GM23338 (cell line): ENCODE data around the gene COMMD2. TPM values are rescaled to one million over a fixed set of nuclear protein-coding genes. Genes with fewer than 3 reads are reported as not detected.

Source experiments
- ATAC-seq: fragments of 200-7000 bp; cut with Tn5 transposase; 3 replicates; pipeline ENCODE4 v1.9.1; 2020
- DNase-seq: peaks from one replicate; pipeline ENCODE4 v3.0.0-alpha.2; 2015; ENCODE audit warnings: low spot score
- H2AFZ ChIP-seq: fragments of 200-600 bp; sonication (generic); 2 replicates; pipeline ENCODE4 v1.8.0; 2016; ENCODE audit warnings: antibody characterized with exemption, mild to moderate bottlenecking, moderate library complexity
- H3F3A ChIP-seq: fragments of 200-600 bp; sonication (generic); replicated peaks from 2 replicates; pipeline ENCODE4 v1.8.0; 2017; ENCODE audit warnings: antibody characterized with exemption, mixed run types, low read depth
- H3K27ac ChIP-seq: fragments of 200-600 bp; sonication (generic); 2 replicates; pipeline ENCODE4 v1.6.1; 2016; ENCODE audit warnings: low read depth
- H3K27me3 ChIP-seq: fragments of 200-600 bp; sonication (generic); 2 replicates; pipeline ENCODE4 v1.8.0; 2016; ENCODE audit warnings: mild to moderate bottlenecking, mixed run types, moderate library complexity; ENCODE audit not compliant: insufficient read depth
- H3K36me3 ChIP-seq: fragments of 200-600 bp; sonication (generic); 2 replicates; pipeline ENCODE4 v1.8.0; 2016; ENCODE audit warnings: mild to moderate bottlenecking; ENCODE audit not compliant: insufficient read depth
- H3K4me1 ChIP-seq: fragments of 200-600 bp; sonication (generic); 2 replicates; pipeline ENCODE4 v1.8.0; 2016; ENCODE audit warnings: mild to moderate bottlenecking, moderate library complexity; ENCODE audit not compliant: insufficient read depth
- H3K4me2 ChIP-seq: fragments of 200-600 bp; sonication (generic); 2 replicates; pipeline ENCODE4 v1.7.1; 2017; ENCODE audit warnings: mixed run types
- H3K4me3 ChIP-seq: fragments of 200-600 bp; sonication (generic); 2 replicates; pipeline ENCODE4 v1.6.1; 2016; ENCODE audit warnings: mixed run types
- H3K79me2 ChIP-seq: fragments of 200-600 bp; sonication (generic); replicated peaks from 2 replicates; pipeline ENCODE4 v1.8.0; 2017; ENCODE audit warnings: mild to moderate bottlenecking; ENCODE audit not compliant: insufficient read depth
- H3K9me2 ChIP-seq: fragments of 200-600 bp; sonication (generic); 2 replicates; pipeline ENCODE4 v1.8.0; 2017; ENCODE audit not compliant: insufficient read depth
- H4K20me1 ChIP-seq: fragments of 200-600 bp; sonication (generic); replicated peaks from 2 replicates; pipeline ENCODE4 v1.8.0; 2017; ENCODE audit warnings: mild to moderate bottlenecking; ENCODE audit not compliant: insufficient read depth
- H3K27ac Mint-ChIP-seq: 2 replicates; pipeline ENCODE4 v1.8.0; 2020; ENCODE audit warnings: inconsistent platforms, mild to moderate bottlenecking, moderate library complexity, mixed read lengths
- H3K27me3 Mint-ChIP-seq: 3 replicates; pipeline ENCODE4 v1.8.0; 2022; ENCODE audit warnings: low read depth, mild to moderate bottlenecking, moderate library complexity, mixed read lengths, inconsistent platforms; ENCODE audit not compliant: insufficient read depth, poor library complexity
- H3K36me3 Mint-ChIP-seq: 3 replicates; pipeline ENCODE4 v1.8.0; 2021; ENCODE audit warnings: low read depth, mild to moderate bottlenecking, inconsistent platforms, moderate library complexity, mixed read lengths
- H3K4me1 Mint-ChIP-seq: 3 replicates; pipeline ENCODE4 v1.8.0; 2020; ENCODE audit warnings: mild to moderate bottlenecking, inconsistent platforms, mixed read lengths
- H3K4me3 Mint-ChIP-seq: 3 replicates; pipeline ENCODE4 v1.8.0; 2021; ENCODE audit warnings: moderate library complexity, mild to moderate bottlenecking, inconsistent platforms, mixed read lengths
- H3K9me3 Mint-ChIP-seq: 3 replicates; pipeline ENCODE4 v1.8.0; 2020; ENCODE audit warnings: moderate library complexity, mild to moderate bottlenecking, inconsistent platforms, mixed read lengths
- CREB1 ChIP-seq: fragments of 250-450 bp; sonication (Bioruptor Pico); IDR thresholded peaks from 2 replicates; pipeline ENCODE4 v1.5.0; 2020; ENCODE audit warnings: low read depth, mild to moderate bottlenecking, moderate library complexity
- EZH2 ChIP-seq: fragments of 200-600 bp; sonication (generic); IDR thresholded peaks from one replicate; pipeline ENCODE4 v1.8.0; 2017; ENCODE audit warnings: antibody characterized with exemption, mild to moderate bottlenecking, low read depth; ENCODE audit not compliant: unreplicated experiment
- NANOG ChIP-seq: IDR thresholded peaks from 2 replicates; pipeline ENCODE4 v1.6.1; 2016; ENCODE audit warnings: antibody characterized with exemption, borderline replicate concordance
- POLR2AphosphoS5 ChIP-seq: IDR thresholded peaks from 2 replicates; pipeline ENCODE4 v1.6.1; 2016; ENCODE audit warnings: antibody characterized with exemption, low read depth
- STAT1 ChIP-seq: IDR thresholded peaks from one replicate; pipeline ENCODE4 v1.6.1; 2016; ENCODE audit warnings: antibody characterized with exemption; ENCODE audit not compliant: unreplicated experiment
- ZNF114 ChIP-seq: fragments of 250-450 bp; sonication (Bioruptor Pico); IDR thresholded peaks from 2 replicates; pipeline ENCODE4 v1.5.0; 2020; ENCODE audit warnings: mild to moderate bottlenecking, moderate library complexity
- ZNF331 ChIP-seq: fragments of 250-450 bp; sonication (Bioruptor Pico); IDR thresholded peaks from 2 replicates; pipeline ENCODE4 v1.5.0; 2020; ENCODE audit warnings: low read depth, mild to moderate bottlenecking, moderate library complexity
- polyA plus RNA-seq: library from polyadenylated mRNA; unstranded; fragments of >200 nt; fragmentation: Nextera tagmentation; extraction: Ambion mirVana; gene quantifications from 2 replicates; pipeline ENCODE4 v1.2.1, GENCODE V29; 2016
- total RNA-seq: library from RNA; depleted of rRNA; stranded (reverse); fragments of >200 nt; shearing (Covaris generic); gene quantifications from 2 replicates; pipeline ENCODE4 v1.2.3, GENCODE V29; 2014
- TF ChIP-seq, protein P1 (sequence below), 2 experiments: fragments of 200-600 bp in 1 of 2; sonication (generic) in 1 of 2; conservative IDR thresholded peaks; 2 replicates each; pipeline versions ENCODE4 v1.5.1 to v1.6.1; 2016 to 2017; ENCODE audit warnings: antibody characterized with exemption in 2 of 2, low read depth in 2 of 2, mild to moderate bottlenecking in 2 of 2, moderate library complexity in 1 of 2

COMMD2 gene
- total and polyA plus RNA-seq, 2 experiments from 2014 or later = 55.5 to 61.1 TPM

DNA sequence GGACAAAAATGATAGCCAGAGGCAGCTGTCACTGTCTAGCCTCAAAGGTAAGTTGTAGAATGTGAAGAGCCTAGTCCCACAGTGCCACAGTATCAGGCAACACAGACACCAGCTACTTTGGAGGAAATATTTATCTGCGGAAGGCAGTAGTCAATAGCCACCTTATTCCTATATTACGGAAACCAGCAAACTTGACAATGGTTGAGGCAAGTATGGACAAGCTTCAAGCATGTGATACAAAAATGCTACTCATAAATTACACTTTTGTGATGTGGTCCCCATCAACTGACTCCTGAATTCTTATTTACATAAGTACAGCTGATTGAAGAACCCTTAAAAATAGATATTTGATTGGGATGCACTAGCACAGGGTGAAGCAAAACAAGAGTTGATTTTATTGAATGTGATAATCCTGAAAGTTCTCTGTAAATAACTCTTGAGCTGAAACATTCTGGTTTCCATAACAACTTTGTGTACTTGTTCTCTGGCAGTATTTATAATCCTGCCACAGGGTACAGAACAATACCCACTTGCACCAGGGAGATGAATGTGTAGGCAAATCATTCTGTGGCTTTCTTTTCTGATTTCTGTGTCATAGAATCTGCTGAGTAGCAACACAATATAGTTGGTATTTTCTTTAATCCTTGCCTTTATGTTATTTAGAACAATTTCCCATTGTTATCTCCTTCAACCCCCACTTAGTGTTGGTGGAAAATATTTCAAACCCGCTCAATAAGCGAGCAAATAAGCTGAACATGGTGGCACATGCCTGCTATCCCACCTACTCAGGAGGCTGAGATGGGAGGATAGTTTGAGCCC, 40.4 kb upstream of the COMMD2 start, which contains the start of gene ANKUB1:
TSS of gene ANKUB1 (minus strand) at position 103 of the 819 bp plus-strand sequence. CDS start 188 bp downstream, outside the sequence.
- no peaks in the 10 kb centered on the region for H3K9me3 Mint-ChIP-seq
- TF ChIP-seq ZNF331 (CRISPR knock-in tag) (no peak), NANOG (no peak), ZNF114 (CRISPR knock-in tag) (no peak)
- Histone ChIP-seq H3K4me2 (no peak within 1 kb of the TSS), H3F3A (no peaks in the 10 kb centered on the region), H3K27me3 (no peaks in the 10 kb centered on the region), H3K4me1 (no peaks in the 10 kb centered on the region), H3K9me2 (no peaks in the 10 kb centered on the region), H4K20me1 (no peaks in the 10 kb centered on the region), H3K79me2 (no peaks in the 10 kb centered on the region), H3K4me3 (no peak within 1 kb of the TSS), H3K36me3 (no peaks in the 10 kb centered on the region), H3K27ac (no peak within 1 kb of the TSS), H2AFZ (no peak within 1 kb of the TSS)
- no peaks in the 10 kb centered on the region for H3K4me1 Mint-ChIP-seq
- no peak within 1 kb of the TSS for H3K4me3 Mint-ChIP-seq
- no peaks in the 10 kb centered on the region for H3K36me3 Mint-ChIP-seq
- no peak within 1 kb of the TSS for H3K27ac Mint-ChIP-seq
- ATAC-seq (no peak), DNase-seq (no peak)
- H3K27me3 Mint-ChIP-seq = no peaks in the 10 kb centered on the region

DNA sequence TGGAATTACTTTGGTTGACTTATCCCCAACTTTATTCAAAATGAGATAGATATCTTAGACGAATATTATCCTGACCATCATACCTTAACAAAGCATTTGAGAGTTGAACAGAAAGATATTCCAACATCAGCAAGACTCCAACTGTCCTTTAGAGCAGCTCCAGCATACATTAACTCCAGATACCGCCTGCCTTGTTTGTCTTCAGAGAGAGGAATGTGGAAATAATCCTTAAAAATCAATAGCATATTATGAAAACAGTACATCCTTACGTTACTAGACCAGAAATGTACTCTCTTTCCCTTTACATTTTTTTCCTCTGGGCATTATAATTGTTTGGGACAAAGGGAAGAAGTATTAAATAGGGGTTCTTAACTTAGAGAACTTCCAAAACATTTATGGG, 38.4 kb upstream of the COMMD2 start:
- H3K36me3 ChIP-seq = no peaks in the 10 kb centered on the region
- no peaks in the 10 kb centered on the region for H3K4me1 Mint-ChIP-seq
- H3K27ac Mint-ChIP-seq = no peak overlapping the region
- H3K36me3 Mint-ChIP-seq = no peaks in the 10 kb centered on the region
- H3F3A ChIP-seq = no peaks in the 10 kb centered on the region
- no peak overlapping the region for H3K4me3 ChIP-seq
- ATAC-seq (no peak), DNase-seq (no peak)
- no peaks in the 10 kb centered on the region for H3K27me3 Mint-ChIP-seq
- no peaks in the 10 kb centered on the region for H3K27me3 ChIP-seq
- H3K4me3 Mint-ChIP-seq = no peak overlapping the region
- TF ChIP-seq NANOG (no peak), ZNF114 (CRISPR knock-in tag) (no peak), CREB1 (no peak), EZH2 (no peak), ZNF331 (CRISPR knock-in tag) (no peak), POLR2AphosphoS5 (no peak), STAT1 (no peak)
- TF ChIP-seq, protein P1, sequence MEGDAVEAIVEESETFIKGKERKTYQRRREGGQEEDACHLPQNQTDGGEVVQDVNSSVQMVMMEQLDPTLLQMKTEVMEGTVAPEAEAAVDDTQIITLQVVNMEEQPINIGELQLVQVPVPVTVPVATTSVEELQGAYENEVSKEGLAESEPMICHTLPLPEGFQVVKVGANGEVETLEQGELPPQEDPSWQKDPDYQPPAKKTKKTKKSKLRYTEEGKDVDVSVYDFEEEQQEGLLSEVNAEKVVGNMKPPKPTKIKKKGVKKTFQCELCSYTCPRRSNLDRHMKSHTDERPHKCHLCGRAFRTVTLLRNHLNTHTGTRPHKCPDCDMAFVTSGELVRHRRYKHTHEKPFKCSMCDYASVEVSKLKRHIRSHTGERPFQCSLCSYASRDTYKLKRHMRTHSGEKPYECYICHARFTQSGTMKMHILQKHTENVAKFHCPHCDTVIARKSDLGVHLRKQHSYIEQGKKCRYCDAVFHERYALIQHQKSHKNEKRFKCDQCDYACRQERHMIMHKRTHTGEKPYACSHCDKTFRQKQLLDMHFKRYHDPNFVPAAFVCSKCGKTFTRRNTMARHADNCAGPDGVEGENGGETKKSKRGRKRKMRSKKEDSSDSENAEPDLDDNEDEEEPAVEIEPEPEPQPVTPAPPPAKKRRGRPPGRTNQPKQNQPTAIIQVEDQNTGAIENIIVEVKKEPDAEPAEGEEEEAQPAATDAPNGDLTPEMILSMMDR (conservative IDR thresholded peaks at IDR 0.05; ENCODE audit: low read depth in 2 of 2) = no peak
- H3K9me2 ChIP-seq = no peaks in the 10 kb centered on the region
- H2AFZ ChIP-seq = no peak overlapping the region
- H3K27ac ChIP-seq = no peak overlapping the region
- no peaks in the 10 kb centered on the region for H3K79me2 ChIP-seq
- no peak overlapping the region for H3K4me2 ChIP-seq
- H3K9me3 Mint-ChIP-seq = no peaks in the 10 kb centered on the region
- no peaks in the 10 kb centered on the region for H3K4me1 ChIP-seq
- no peaks in the 10 kb centered on the region for H4K20me1 ChIP-seq
